ENCODE results near the gene BOK. TPM values are rescaled to one million over a fixed set of nuclear protein-coding genes. Genes with fewer than 3 reads are reported as not detected.

Gene BOK
- total and polyA plus RNA-seq, 4 donors: 3.1 to 11.6 (median 5.5) TPM

DNA sequence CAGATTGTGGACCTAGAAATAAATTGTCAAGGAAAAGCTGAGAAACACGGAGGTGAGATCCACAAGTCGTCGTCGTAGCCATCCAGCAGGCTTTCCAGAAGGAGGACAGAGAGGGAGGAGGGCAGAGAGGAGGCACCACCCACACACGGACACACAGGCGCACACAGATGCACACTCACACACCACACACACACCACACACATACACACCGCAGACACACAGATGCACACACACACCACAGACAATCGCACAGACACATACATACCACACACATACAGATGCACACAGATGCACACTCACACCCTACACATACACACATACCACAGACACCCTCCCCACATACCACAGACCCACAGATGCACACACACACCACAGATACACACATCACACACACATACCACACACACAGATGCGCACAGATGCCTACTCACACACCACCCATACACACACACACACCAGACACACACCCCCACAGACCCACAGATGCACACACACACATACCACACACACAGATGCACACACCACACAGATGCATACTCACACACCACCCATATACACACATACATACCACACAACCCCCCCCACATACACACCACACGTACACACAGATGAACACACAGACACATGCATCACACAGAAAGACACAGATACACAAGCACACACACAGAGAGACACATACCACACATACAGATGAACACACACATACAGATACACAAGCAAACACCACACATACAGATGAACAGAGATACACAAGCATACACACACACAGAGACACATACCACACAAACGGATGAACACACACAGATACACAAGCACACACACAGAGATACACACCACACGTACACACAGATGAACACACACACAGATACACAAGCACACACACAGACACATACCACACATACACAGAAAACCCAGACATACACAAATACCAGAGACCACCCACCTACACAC is 12.7 kb upstream of the BOK start:
- no peaks in the 10 kb centered on the region for H3K9me3 ChIP-seq (ENCODE audit: control insufficient read depth, low read length)
- no peaks in the 10 kb centered on the region for H3K36me3 ChIP-seq (ENCODE audit: control insufficient read depth in 1 of 2, insufficient read depth in 2 of 2, low read length in 1 of 2)
- H3K27me3 ChIP-seq (ENCODE audit: control insufficient read depth in 1 of 2, insufficient read depth in 2 of 2, low read length in 1 of 2): no peaks in the 10 kb centered on the region
- no peaks in the 10 kb centered on the region for H3K4me1 ChIP-seq (ENCODE audit: control insufficient read depth in 1 of 2, insufficient read depth in 2 of 2, low read length in 2 of 2)
- DNase-seq (no peak), ATAC-seq (ENCODE audit: low FRiP score) (no peak)
- intact Hi-C loops (cut with DNase I): no loop called here
- H3K27ac ChIP-seq (ENCODE audit: low read depth in 1 of 2, low read length in 2 of 2): no peak overlapping the region
- no peak overlapping the region for H3K4me3 ChIP-seq (ENCODE audit: low read length in 2 of 2)
- WGBS, 2 donors: 54 to 57% methylated on average over 12 of the region's 12 CpGs

DNA sequence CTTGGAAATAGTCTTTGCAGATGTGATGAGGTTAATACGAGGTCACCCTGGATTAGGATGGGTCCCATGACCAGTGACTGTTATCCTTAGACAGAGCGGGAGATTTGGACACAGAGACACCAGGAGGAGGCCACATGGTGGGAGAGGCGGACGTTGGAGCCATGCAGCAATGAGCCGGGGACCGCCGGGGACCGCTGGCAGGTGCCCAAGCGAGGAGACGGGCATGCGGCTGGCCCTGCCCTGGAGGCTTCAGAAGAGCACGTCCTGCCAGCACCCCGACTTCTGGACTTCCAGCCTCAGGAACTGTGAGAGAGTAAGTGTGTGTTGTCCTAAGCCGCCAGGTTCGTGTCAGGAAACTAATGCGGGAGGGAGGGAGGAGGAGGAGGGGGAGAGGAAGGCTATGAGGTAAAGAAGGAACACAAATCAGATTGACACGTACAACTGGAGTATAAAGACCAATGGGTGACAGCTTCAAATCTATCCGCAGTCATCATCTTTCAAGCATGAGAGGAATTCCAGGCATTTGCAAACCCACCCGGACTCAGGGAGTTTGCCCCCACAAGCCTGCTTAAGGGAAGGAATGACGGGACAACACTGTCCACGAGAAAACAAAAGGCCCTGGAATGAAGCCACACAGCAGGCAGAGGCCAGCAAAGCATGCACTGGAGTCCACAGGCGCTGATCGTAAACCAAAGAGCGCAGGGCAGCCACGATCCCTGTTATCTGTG is 11.6 kb upstream of the BOK start:
- H3K36me3 ChIP-seq (ENCODE audit: control insufficient read depth in 1 of 2, insufficient read depth in 2 of 2, low read length in 1 of 2): no peaks in the 10 kb centered on the region
- H3K9me3 ChIP-seq (ENCODE audit: control insufficient read depth, low read length): no peaks in the 10 kb centered on the region
- DNase-seq: peak in 1 of 2 donors; percentile 46
- H3K27ac ChIP-seq (ENCODE audit: low read depth in 1 of 2, low read length in 2 of 2): no peak overlapping the region
- intact Hi-C loops (cut with DNase I): no loop called here
- WGBS, 2 donors: 10% methylated on average over 25 of the region's 25 CpGs
- ATAC-seq (ENCODE audit: low FRiP score): no peak
- no peak overlapping the region for H3K4me3 ChIP-seq (ENCODE audit: low read length in 2 of 2)
- no peaks in the 10 kb centered on the region for H3K27me3 ChIP-seq (ENCODE audit: control insufficient read depth in 1 of 2, insufficient read depth in 2 of 2, low read length in 1 of 2)
- no peaks in the 10 kb centered on the region for H3K4me1 ChIP-seq (ENCODE audit: control insufficient read depth in 1 of 2, insufficient read depth in 2 of 2, low read length in 2 of 2)

DNA sequence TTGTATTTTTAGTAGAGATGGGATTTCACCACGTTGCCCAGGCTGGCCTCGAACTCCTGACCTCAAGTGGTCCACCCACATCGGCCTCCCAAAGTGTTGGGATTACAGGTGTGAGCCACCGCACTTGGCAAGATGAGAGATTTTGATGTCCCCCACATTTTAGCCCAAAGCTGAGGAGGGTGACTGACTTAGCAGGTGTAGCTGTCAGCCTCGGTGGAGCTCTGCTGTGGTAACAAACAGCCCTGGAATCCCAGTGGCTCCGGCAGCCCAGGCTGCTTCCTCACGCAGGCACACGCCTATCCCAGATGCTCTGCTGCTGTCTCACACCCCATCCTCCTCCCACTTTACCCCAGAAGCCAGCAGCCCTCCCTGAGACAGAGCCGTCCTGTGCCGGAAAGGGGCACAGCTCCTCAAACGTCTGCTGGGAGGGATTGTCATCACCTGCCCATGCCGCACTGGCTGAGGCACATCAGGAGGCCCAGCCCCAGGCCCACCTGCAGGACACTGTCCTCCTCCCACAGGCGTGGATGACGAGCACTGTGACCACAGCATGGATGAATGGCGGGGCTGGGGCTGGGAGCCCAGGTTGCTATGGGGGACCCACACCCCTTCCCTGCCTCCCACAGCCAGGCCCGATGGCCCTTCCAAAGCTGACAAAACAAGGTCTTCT is 10.6 kb upstream of the BOK start:
- H3K4me1 ChIP-seq (ENCODE audit: control insufficient read depth in 1 of 2, insufficient read depth in 2 of 2, low read length in 2 of 2): no peaks in the 10 kb centered on the region
- intact Hi-C loops (cut with DNase I): no loop called here
- no peaks in the 10 kb centered on the region for H3K36me3 ChIP-seq (ENCODE audit: control insufficient read depth in 1 of 2, insufficient read depth in 2 of 2, low read length in 1 of 2)
- H3K4me3 ChIP-seq (ENCODE audit: low read length in 2 of 2): no peak overlapping the region
- H3K9me3 ChIP-seq (ENCODE audit: control insufficient read depth, low read length): no peaks in the 10 kb centered on the region
- no peaks in the 10 kb centered on the region for H3K27me3 ChIP-seq (ENCODE audit: control insufficient read depth in 1 of 2, insufficient read depth in 2 of 2, low read length in 1 of 2)
- ATAC-seq (ENCODE audit: low FRiP score) (no peak), DNase-seq (no peak)
- H3K27ac ChIP-seq (ENCODE audit: low read depth in 1 of 2, low read length in 2 of 2): no peak overlapping the region
- 86 to 92% methylated on average over 16 of the region's 16 CpGs for WGBS, 2 donors

DNA sequence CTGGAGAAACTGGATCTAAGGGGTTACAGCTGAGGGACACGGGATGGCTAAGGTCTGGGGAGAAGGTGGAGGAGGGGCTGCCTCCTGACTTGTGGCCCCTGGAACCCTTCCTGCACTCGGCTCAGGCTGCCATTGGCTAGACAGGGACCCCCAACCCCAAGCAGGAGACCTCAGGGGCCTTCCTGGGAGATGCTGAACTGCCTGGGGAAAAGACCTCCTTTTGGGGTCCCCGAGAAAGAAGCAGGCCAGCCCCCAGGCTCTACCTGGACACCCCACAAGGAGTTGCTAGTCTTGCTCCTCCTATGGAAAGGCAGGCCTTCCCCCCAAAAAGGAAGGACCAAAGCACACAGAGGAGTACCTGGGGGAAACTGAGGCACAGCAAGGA is 10.1 kb upstream of the BOK start:
- DNase-seq (peak in 1 of 2 donors; percentile 5), ATAC-seq (ENCODE audit: low FRiP score) (no peak)
- no peaks in the 10 kb centered on the region for H3K4me1 ChIP-seq (ENCODE audit: control insufficient read depth in 1 of 2, insufficient read depth in 2 of 2, low read length in 2 of 2)
- 79 to 85% methylated on average over 3 of the region's 3 CpGs for WGBS, 2 donors
- no peak overlapping the region for H3K27ac ChIP-seq (ENCODE audit: low read depth in 1 of 2, low read length in 2 of 2)
- H3K27me3 ChIP-seq (ENCODE audit: control insufficient read depth in 1 of 2, insufficient read depth in 2 of 2, low read length in 1 of 2): no peaks in the 10 kb centered on the region
- no peaks in the 10 kb centered on the region for H3K9me3 ChIP-seq (ENCODE audit: control insufficient read depth, low read length)
- intact Hi-C loops (cut with DNase I): no loop called here
- no peaks in the 10 kb centered on the region for H3K36me3 ChIP-seq (ENCODE audit: control insufficient read depth in 1 of 2, insufficient read depth in 2 of 2, low read length in 1 of 2)
- no peak overlapping the region for H3K4me3 ChIP-seq (ENCODE audit: low read length in 2 of 2)

DNA sequence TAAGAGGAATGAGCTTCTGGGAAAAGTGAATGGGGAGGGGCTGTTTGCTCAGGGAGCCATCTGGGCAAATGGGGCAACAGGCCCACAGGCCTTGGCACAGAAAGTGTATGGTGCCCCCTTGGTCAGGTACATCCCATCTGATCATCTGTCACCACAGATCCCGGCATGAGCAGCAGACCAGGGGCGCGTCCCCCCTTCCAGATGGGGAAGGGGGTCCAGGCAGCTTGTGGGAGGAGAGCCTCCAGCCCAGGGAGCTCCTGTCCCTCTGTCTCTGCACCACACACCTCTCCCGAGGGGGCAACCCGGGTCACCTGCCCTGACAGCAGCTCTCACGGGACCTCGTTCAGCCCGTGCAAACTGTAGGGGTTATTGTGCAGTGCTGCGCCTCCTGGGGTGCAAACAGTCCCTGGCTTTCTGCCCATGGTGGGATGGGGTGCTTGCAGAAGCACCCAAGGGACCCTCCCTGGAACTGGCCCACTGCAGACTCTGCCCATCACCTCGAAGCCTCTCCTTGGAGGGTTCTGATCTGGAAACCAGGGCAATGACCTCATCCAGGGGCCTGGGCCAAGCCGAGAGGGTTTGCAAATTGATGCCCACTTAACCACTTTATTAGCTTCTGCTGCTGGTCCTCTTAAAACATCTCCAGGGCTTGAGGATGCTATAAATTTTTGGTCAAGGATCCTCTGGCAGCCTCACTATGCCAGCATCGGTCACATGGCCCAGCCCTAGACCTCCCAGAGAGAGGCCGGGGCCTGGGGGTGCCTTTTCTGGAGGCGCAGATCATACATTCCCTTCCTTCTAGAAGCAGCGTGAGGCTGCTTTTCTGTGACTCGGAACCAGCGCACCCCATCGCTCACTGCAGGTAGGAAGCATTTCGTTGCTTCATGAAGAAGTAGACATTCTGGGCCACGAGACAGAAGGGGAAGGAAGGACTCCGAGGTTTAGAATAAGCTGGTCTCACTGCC is 7.6 kb upstream of the BOK start:
- ATAC-seq (ENCODE audit: low FRiP score) (no peak), DNase-seq (no peak)
- WGBS, 2 donors: 76 to 84% methylated on average over 20 to 21 of the region's 21 CpGs
- Histone ChIP-seq H3K9me3 (ENCODE audit: control insufficient read depth, low read length) (peaks cover 6% of the 10 kb centered on the region), H3K36me3 (ENCODE audit: control insufficient read depth in 1 of 2, insufficient read depth in 2 of 2, low read length in 1 of 2) (no peaks in the 10 kb centered on the region), H3K4me3 (ENCODE audit: low read length in 2 of 2) (no peak overlapping the region), H3K27me3 (ENCODE audit: control insufficient read depth in 1 of 2, insufficient read depth in 2 of 2, low read length in 1 of 2) (no peaks in the 10 kb centered on the region), H3K4me1 (ENCODE audit: control insufficient read depth in 1 of 2, insufficient read depth in 2 of 2, low read length in 2 of 2) (no peaks in the 10 kb centered on the region), H3K27ac (ENCODE audit: low read depth in 1 of 2, low read length in 2 of 2) (no peak overlapping the region)
- intact Hi-C loops (cut with DNase I): no loop called here

DNA sequence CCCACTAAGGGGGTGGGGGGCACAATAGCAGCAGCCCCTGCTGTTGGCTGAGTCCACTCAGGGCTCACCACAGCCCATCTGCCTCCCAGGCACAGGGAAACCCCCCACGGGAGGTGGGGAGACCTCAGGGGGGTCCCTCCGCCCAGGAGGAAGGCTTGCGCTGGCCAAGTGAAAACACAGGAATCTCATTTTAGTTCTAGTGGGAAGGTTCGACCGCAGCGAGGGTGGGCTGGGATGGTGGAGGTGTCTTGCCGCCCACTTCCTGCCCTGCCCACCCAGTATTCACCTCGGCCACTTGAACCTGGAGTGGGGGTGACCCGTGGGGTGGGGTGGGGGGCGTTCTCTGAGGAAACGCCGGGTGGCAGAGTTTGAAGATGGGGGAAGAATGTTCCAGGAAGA is 6.9 kb upstream of the BOK start:
- no peak for ATAC-seq (ENCODE audit: low FRiP score)
- H3K4me1 ChIP-seq (ENCODE audit: control insufficient read depth in 1 of 2, insufficient read depth in 2 of 2, low read length in 2 of 2): no peaks in the 10 kb centered on the region
- DNase-seq: no peak
- H3K27me3 ChIP-seq (ENCODE audit: control insufficient read depth in 1 of 2, insufficient read depth in 2 of 2, low read length in 1 of 2): no peaks in the 10 kb centered on the region
- WGBS, 2 donors: 76 to 77% methylated on average over 10 to 12 of the region's 12 CpGs
- no peak overlapping the region for H3K27ac ChIP-seq (ENCODE audit: low read depth in 1 of 2, low read length in 2 of 2)
- no peak overlapping the region for H3K4me3 ChIP-seq (ENCODE audit: low read length in 2 of 2)
- intact Hi-C loops (cut with DNase I): no loop called here
- peaks cover 8% of the 10 kb centered on the region for H3K9me3 ChIP-seq (ENCODE audit: control insufficient read depth, low read length)
- no peaks in the 10 kb centered on the region for H3K36me3 ChIP-seq (ENCODE audit: control insufficient read depth in 1 of 2, insufficient read depth in 2 of 2, low read length in 1 of 2)

DNA sequence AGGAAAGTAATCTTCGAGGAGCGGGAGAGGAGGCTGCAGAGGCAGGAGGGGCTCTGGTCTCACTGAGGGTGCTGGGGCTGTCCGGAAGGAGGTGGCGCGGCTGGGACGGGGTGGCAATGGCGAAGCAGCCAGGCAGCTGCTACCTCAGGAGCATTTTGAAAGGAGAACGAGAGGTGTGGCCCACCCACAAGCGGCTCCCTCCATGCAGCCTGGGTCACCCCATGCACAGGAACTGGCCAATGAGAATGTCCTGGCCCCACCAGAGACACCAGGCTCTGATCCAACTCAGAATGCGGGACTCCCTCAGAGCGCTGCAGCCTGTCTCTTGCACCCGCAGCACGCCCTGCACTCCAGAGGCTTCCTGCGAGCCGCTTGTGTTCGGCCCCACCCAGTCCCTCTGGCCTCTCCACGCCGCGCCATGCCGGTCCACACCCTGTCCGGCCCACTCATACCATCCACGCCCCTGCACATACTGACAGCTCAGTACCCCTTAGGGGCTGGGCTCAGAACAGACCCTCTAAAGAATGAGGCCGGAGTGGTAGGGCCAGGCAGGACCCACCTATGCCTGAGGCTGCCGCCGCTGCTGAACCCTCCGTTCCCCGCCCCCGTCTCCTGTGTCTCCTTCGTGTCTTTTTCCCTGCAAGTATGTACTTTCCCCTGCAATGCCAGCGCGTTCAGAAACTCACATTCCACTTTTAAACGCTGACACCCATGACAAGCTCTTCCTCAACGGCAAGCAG is 6.4 kb upstream of the BOK start:
- H3K4me1 ChIP-seq (ENCODE audit: control insufficient read depth in 1 of 2, insufficient read depth in 2 of 2, low read length in 2 of 2): no peaks in the 10 kb centered on the region
- no peak overlapping the region for H3K27ac ChIP-seq (ENCODE audit: low read depth in 1 of 2, low read length in 2 of 2)
- no peak for DNase-seq
- intact Hi-C loops (cut with DNase I): no loop called here
- H3K27me3 ChIP-seq (ENCODE audit: control insufficient read depth in 1 of 2, insufficient read depth in 2 of 2, low read length in 1 of 2): no peaks in the 10 kb centered on the region
- H3K36me3 ChIP-seq (ENCODE audit: control insufficient read depth in 1 of 2, insufficient read depth in 2 of 2, low read length in 1 of 2): no peaks in the 10 kb centered on the region
- H3K9me3 ChIP-seq (ENCODE audit: control insufficient read depth, low read length): peaks cover 8% of the 10 kb centered on the region
- no peak for ATAC-seq (ENCODE audit: low FRiP score)
- H3K4me3 ChIP-seq (ENCODE audit: low read length in 2 of 2): no peak overlapping the region
- WGBS, 2 donors: 80 to 87% methylated on average over 33 of the region's 33 CpGs
